CD4-positive, alpha-beta T cell treated with Interferon alpha-2 for 1 hour (primary cell): ENCODE results near the gene RALGPS1.
A peak's percentile ranks its signal among the peaks of the same experiment; 100 is the strongest.

Source experiments
- DNase-seq, 2 donors: peaks; one replicate each; pipeline ENCODE4 v3.0.0-alpha.2; 2020 to 2022

The RALGPS1 gene

GRCh38 chr9:126956917-126957686, 42.5 kb downstream of the RALGPS1 start:
- no peak for DNase-seq

- DNase-seq, result no peak
Observed at GRCh38 chr9:126957687-126958053, 43.1 kb downstream of the RALGPS1 start.

GRCh38 chr9:126959336-126959735, 44.8 kb downstream of the RALGPS1 start:
- DNase-seq, result no peak

GRCh38 chr9:126959917-126960316, 45.3 kb downstream of the RALGPS1 start:
- no peak for DNase-seq

- DNase-seq, result no peak
Observed at GRCh38 chr9:126962336-126962735, 47.8 kb downstream of the RALGPS1 start.

GRCh38 chr9:126965077-126965476, 50.5 kb downstream of the RALGPS1 start:
- DNase-seq, result no peak

- DNase-seq, result peak; percentile 31 to 62
Observed at GRCh38 chr9:126965541-126966428, 51.2 kb downstream of the RALGPS1 start.

- no peak for DNase-seq
Observed at GRCh38 chr9:126971261-126971660, 56.7 kb downstream of the RALGPS1 start.

- DNase-seq, result no peak
Observed at GRCh38 chr9:126973651-126974529, 59.3 kb downstream of the RALGPS1 start.

GRCh38 chr9:126974594-126974993, 60.0 kb downstream of the RALGPS1 start:
- DNase-seq, result no peak

GRCh38 chr9:126975327-126976220, 61.0 kb downstream of the RALGPS1 start:
- DNase-seq, result no peak

- no peak for DNase-seq
Observed at GRCh38 chr9:126979461-126979860, 64.9 kb downstream of the RALGPS1 start.

- DNase-seq, result no peak
Observed at GRCh38 chr9:126980231-126980630, 65.6 kb downstream of the RALGPS1 start.

GRCh38 chr9:126981218-126981617, 66.6 kb downstream of the RALGPS1 start:
- no peak for DNase-seq

- peak; percentile 36 to 65 for DNase-seq
Observed at GRCh38 chr9:126982215-126983002, 67.8 kb downstream of the RALGPS1 start.

GRCh38 chr9:126983767-126984166, 69.2 kb downstream of the RALGPS1 start:
- no peak for DNase-seq

GRCh38 chr9:126984969-126985368, 70.4 kb downstream of the RALGPS1 start:
- DNase-seq, result no peak

- peak; percentile 89 to 92 for DNase-seq
Observed at GRCh38 chr9:126985870-126986498, 71.4 kb downstream of the RALGPS1 start.

GRCh38 chr9:126986506-126986951, 71.9 kb downstream of the RALGPS1 start:
- DNase-seq, result peak in 1 of 2 donors; percentile 7

- DNase-seq, result no peak
Observed at GRCh38 chr9:126988857-126989256, 74.3 kb downstream of the RALGPS1 start.
